Measurements from ENCODE around the gene P2RY8. TPM values are rescaled to one million over a fixed set of nuclear protein-coding genes. Genes with fewer than 3 reads are reported as not detected.

Gene P2RY8
- total and polyA plus RNA-seq, 2 donors from 2014 or later, result 1.4 to 6.6 TPM

DNA sequence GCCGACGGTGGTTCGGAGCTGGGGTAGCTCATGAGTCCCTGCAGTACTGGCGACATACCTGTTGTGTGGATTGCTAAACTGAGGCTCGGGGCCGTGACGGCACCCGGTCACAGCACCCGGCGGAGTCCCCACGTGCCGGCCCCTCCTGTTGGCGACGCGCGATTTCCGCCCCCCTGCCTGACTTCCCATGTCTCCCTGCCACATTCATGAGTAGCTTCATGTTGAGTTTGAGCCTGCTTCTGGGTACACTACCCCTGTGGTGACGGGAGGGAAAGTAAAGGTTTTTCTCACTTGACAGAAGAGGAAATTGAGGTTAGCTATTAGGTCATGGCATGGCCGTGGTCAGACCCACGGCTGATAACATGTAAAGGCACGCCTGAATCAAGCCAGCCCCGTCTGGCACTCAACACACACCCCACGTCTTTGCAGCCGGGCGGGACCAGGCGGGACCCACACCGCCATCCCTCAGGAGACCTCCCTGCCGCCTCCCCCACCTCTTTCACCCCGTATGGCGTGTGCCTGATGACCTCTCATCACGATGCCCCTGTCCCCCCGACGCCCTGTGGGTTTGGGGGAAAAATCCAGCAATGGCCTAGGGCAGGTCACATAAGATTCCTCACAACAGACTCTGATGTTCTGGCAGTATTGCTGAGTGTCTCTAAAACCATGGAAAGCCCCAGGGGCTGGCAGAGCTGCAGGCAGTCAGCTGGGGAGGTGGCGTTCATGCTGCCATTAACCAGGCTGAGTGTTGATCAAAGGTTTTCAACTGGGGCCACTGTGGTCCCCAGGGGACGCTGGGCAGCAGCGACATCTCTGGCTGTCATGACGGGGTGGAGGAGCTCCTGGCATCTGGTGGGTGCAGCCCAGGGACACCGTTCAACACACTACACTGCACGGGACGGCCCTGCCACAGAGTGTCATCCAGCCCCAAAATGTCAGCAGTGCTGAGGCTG, 29.2 kb downstream of the P2RY8 start:
- no peaks in the 10 kb centered on the region for H3K9me3 ChIP-seq (ENCODE audit: control insufficient read depth in 2 of 3, insufficient read depth in 1 of 3, low read length in 3 of 3)
- no peaks in the 10 kb centered on the region for H3K36me3 ChIP-seq (ENCODE audit: control insufficient read depth in 2 of 3, insufficient read depth in 3 of 3, low read length in 3 of 3)
- DNase-seq (peak in 1 of 5 donors; percentile 68), FAIRE-seq (no peak)
- H3K27ac ChIP-seq (ENCODE audit: low read depth in 2 of 2, low read length in 2 of 2), result no peak overlapping the region
- H3K9ac ChIP-seq (ENCODE audit: low read length in 3 of 3), result no peak overlapping the region
- TF ChIP-seq, protein P1, sequence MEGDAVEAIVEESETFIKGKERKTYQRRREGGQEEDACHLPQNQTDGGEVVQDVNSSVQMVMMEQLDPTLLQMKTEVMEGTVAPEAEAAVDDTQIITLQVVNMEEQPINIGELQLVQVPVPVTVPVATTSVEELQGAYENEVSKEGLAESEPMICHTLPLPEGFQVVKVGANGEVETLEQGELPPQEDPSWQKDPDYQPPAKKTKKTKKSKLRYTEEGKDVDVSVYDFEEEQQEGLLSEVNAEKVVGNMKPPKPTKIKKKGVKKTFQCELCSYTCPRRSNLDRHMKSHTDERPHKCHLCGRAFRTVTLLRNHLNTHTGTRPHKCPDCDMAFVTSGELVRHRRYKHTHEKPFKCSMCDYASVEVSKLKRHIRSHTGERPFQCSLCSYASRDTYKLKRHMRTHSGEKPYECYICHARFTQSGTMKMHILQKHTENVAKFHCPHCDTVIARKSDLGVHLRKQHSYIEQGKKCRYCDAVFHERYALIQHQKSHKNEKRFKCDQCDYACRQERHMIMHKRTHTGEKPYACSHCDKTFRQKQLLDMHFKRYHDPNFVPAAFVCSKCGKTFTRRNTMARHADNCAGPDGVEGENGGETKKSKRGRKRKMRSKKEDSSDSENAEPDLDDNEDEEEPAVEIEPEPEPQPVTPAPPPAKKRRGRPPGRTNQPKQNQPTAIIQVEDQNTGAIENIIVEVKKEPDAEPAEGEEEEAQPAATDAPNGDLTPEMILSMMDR (IDR thresholded peaks at IDR 0.05; ENCODE audit: borderline replicate concordance, extremely low read depth, insufficient read depth), result no peak
- intact Hi-C loops (cut with DNase I), result no loop called here
- H3K4me3 ChIP-seq (ENCODE audit: low read length in 3 of 3), result no peak overlapping the region
- H3K27me3 ChIP-seq (ENCODE audit: control insufficient read depth, insufficient read depth, low read length), result no peaks in the 10 kb centered on the region
- H3K4me1 ChIP-seq (ENCODE audit: control insufficient read depth in 2 of 3, insufficient read depth in 2 of 3, low read depth in 1 of 3, low read length in 3 of 3), result no peaks in the 10 kb centered on the region

GRCh38 chrX:1506916-1507315, 30.1 kb downstream of the P2RY8 start:
- no peak for FAIRE-seq
- Histone ChIP-seq H3K4me3 (ENCODE audit: low read length in 3 of 3) (no peak overlapping the region), H3K36me3 (ENCODE audit: control insufficient read depth in 2 of 3, insufficient read depth in 3 of 3, low read length in 3 of 3) (no peaks in the 10 kb centered on the region), H3K9ac (ENCODE audit: low read length in 3 of 3) (no peak overlapping the region), H3K27me3 (ENCODE audit: control insufficient read depth, insufficient read depth, low read length) (no peaks in the 10 kb centered on the region), H3K9me3 (ENCODE audit: control insufficient read depth in 2 of 3, insufficient read depth in 1 of 3, low read length in 3 of 3) (no peaks in the 10 kb centered on the region), H3K4me1 (ENCODE audit: control insufficient read depth in 2 of 3, insufficient read depth in 2 of 3, low read depth in 1 of 3, low read length in 3 of 3) (no peaks in the 10 kb centered on the region), H3K27ac (ENCODE audit: low read depth in 2 of 2, low read length in 2 of 2) (no peak overlapping the region)
- TF ChIP-seq, protein P1 (IDR thresholded peaks at IDR 0.05; ENCODE audit: borderline replicate concordance, extremely low read depth, insufficient read depth), result no peak
- intact Hi-C loops (cut with DNase I), result no loop called here
- no peak for DNase-seq

- TF ChIP-seq, protein P1 (IDR thresholded peaks at IDR 0.05; ENCODE audit: borderline replicate concordance, extremely low read depth, insufficient read depth), result no peak
- no peaks in the 10 kb centered on the region for H3K9me3 ChIP-seq (ENCODE audit: control insufficient read depth in 2 of 3, insufficient read depth in 1 of 3, low read length in 3 of 3)
- intact Hi-C loops (cut with DNase I), result no loop called here
- no peak overlapping the region for H3K9ac ChIP-seq (ENCODE audit: low read length in 3 of 3)
- no peaks in the 10 kb centered on the region for H3K36me3 ChIP-seq (ENCODE audit: control insufficient read depth in 2 of 3, insufficient read depth in 3 of 3, low read length in 3 of 3)
- no peak overlapping the region for H3K4me3 ChIP-seq (ENCODE audit: low read length in 3 of 3)
- peak overlapping the region in 1 of 2 donors; percentile 53 for H3K27ac ChIP-seq (ENCODE audit: low read depth in 2 of 2, low read length in 2 of 2)
- DNase-seq (no peak), FAIRE-seq (no peak)
- H3K4me1 ChIP-seq (ENCODE audit: control insufficient read depth in 2 of 3, insufficient read depth in 2 of 3, low read depth in 1 of 3, low read length in 3 of 3), result no peaks in the 10 kb centered on the region
- no peaks in the 10 kb centered on the region for H3K27me3 ChIP-seq (ENCODE audit: control insufficient read depth, insufficient read depth, low read length)
Measured at GRCh38 chrX:1502853-1503252, 34.1 kb downstream of the P2RY8 start.
